GM23248 (cell line): ENCODE measurements around the gene CIROP. TPM values are rescaled to one million over a fixed set of nuclear protein-coding genes. Genes with fewer than 3 reads are reported as not detected.

Source experiments
- DNase-seq: peaks from one replicate; pipeline ENCODE4 v3.0.0-alpha.2; 2015
- H2AFZ ChIP-seq: fragments of 200-600 bp; sonication (generic); 2 replicates; pipeline ENCODE4 v1.6.1; 2016; ENCODE audit warnings: antibody characterized with exemption
- H3F3A ChIP-seq: fragments of 200-600 bp; sonication (generic); 2 replicates; pipeline ENCODE4 v1.6.1; 2016; ENCODE audit warnings: mild to moderate bottlenecking, antibody characterized with exemption, mixed run types; ENCODE audit not compliant: insufficient read depth
- H3K27ac ChIP-seq: fragments of 200-600 bp; sonication (generic); 2 replicates; pipeline ENCODE4 v1.5.1; 2016; ENCODE audit warnings: mild to moderate bottlenecking
- H3K27me3 ChIP-seq: fragments of 200-600 bp; sonication (generic); replicated peaks from 2 replicates; pipeline ENCODE4 v1.6.1; 2016; ENCODE audit warnings: mild to moderate bottlenecking; ENCODE audit not compliant: insufficient read depth
- H3K36me3 ChIP-seq: fragments of 200-600 bp; sonication (generic); 2 replicates; pipeline ENCODE4 v1.6.1; 2016; ENCODE audit warnings: low read depth, mild to moderate bottlenecking
- H3K4me1 ChIP-seq: fragments of 200-600 bp; sonication (generic); 2 replicates; pipeline ENCODE4 v1.6.1; 2016; ENCODE audit warnings: mild to moderate bottlenecking; ENCODE audit not compliant: insufficient read depth
- H3K4me2 ChIP-seq: fragments of 200-600 bp; sonication (generic); one replicate; pipeline ENCODE4 v1.6.1; 2016; ENCODE audit warnings: mild to moderate bottlenecking; ENCODE audit not compliant: unreplicated experiment
- H3K4me3 ChIP-seq: fragments of 200-600 bp; sonication (generic); 2 replicates; pipeline ENCODE4 v1.5.1; 2016; ENCODE audit warnings: mild to moderate bottlenecking
- H3K79me2 ChIP-seq: fragments of 200-600 bp; sonication (generic); 2 replicates; pipeline ENCODE4 v1.6.1; 2016; ENCODE audit warnings: mild to moderate bottlenecking; ENCODE audit not compliant: insufficient read depth
- H3K9ac ChIP-seq: fragments of 200-600 bp; sonication (generic); 2 replicates; pipeline ENCODE4 v1.6.1; 2016; ENCODE audit warnings: mild to moderate bottlenecking
- H3K9me2 ChIP-seq: fragments of 200-600 bp; sonication (generic); 2 replicates; pipeline ENCODE4 v1.6.1; 2016; ENCODE audit warnings: mixed run types, mild to moderate bottlenecking, moderate library complexity; ENCODE audit not compliant: insufficient read depth
- H3K9me3 ChIP-seq: fragments of 200-600 bp; sonication (generic); one replicate; pipeline ENCODE4 v1.6.1; 2017; ENCODE audit warnings: low read depth
- H4K20me1 ChIP-seq: fragments of 200-600 bp; sonication (generic); 2 replicates; pipeline ENCODE4 v1.6.0; 2016; ENCODE audit not compliant: insufficient read depth
- EZH2 ChIP-seq: fragments of 200-600 bp; sonication (generic); IDR thresholded peaks from 2 replicates; pipeline ENCODE4 v1.6.1; 2018; ENCODE audit warnings: antibody characterized with exemption, mild to moderate bottlenecking; ENCODE audit not compliant: insufficient read depth, poor library complexity, severe bottlenecking
- EZH2phosphoT487 ChIP-seq: fragments of 200-600 bp; sonication (generic); IDR thresholded peaks from 2 replicates; pipeline ENCODE4 v1.6.1; 2018; ENCODE audit warnings: antibody characterized with exemption, moderate library complexity, mild to moderate bottlenecking, low read depth; ENCODE audit not compliant: insufficient read depth
- WGBS, 2 experiments: methylation state at CpG; one replicate each; pipeline ENCODE4 v1.1.6; 2015 to 2017; ENCODE audit warnings: low lambda C conversion rate in 2 of 2, low coverage in 1 of 2; ENCODE audit errors: missing lambda C conversion rate in 2 of 2; 5-methylcytosine and 5-hydroxymethylcytosine counted together
- in situ Hi-C: fragments of 300-500 bp; cut with MboI; formaldehyde crosslinking; loops from 2 replicates; pipeline ENCODE4 v1.15.0; 2020
- polyA plus RNA-seq: library from polyadenylated mRNA; unstranded; fragments of >200 nt; fragmentation: Nextera tagmentation; extraction: Ambion mirVana; gene quantifications from 2 replicates; pipeline ENCODE4 v1.2.1, GENCODE V29; 2016
- total RNA-seq: library from RNA; depleted of rRNA; stranded (reverse); fragments of >200 nt; shearing (Covaris generic); gene quantifications from 2 replicates; pipeline ENCODE4 v1.2.3, GENCODE V29; 2014

Gene CIROP
- total and polyA plus RNA-seq, 2 experiments from 2014 or later = not detected

GRCh38 chr14:23068789-23069412 lies 35.9 kb downstream of the CIROP start:
- Histone ChIP-seq H3K9me3 (no peaks in the 10 kb centered on the region), H3K79me2 (peaks cover 97% of the 10 kb centered on the region), H3K36me3 (peaks cover 40% of the 10 kb centered on the region), H3K27me3 (no peaks in the 10 kb centered on the region), H3F3A (peaks cover 62% of the 10 kb centered on the region), H3K4me3 (peak overlapping the region; percentile 24; the same call in 1 of the 2 replicates), H3K4me2 (peak overlapping the region; percentile 47), H3K9ac (0 out of 2 replicates have a peak overlapping the region, but pooled peaks have one; percentile 29), H4K20me1 (peaks cover 5% of the 10 kb centered on the region; the same call in 1 of the 2 replicates), H3K4me1 (peaks cover 21% of the 10 kb centered on the region), H3K27ac (no peak overlapping the region), H2AFZ (no peak overlapping the region), H3K9me2 (no peaks in the 10 kb centered on the region)
- in situ Hi-C loops = no loop called here
- WGBS, 2 experiments = 22 to 24% methylated on average over 8 of the region's 8 CpGs
- no peak for TF ChIP-seq EZH2
- TF ChIP-seq EZH2phosphoT487 = no peak
- DNase-seq = peak; percentile 92

- peaks cover 5% of the 10 kb centered on the region; the same call in 1 of the 2 replicates for H4K20me1 ChIP-seq
- H3K4me3 ChIP-seq = peak overlapping the region; percentile 24; the same call in 1 of the 2 replicates
- TF ChIP-seq EZH2 = no peak
- no peak for TF ChIP-seq EZH2phosphoT487
- no peaks in the 10 kb centered on the region for H3K27me3 ChIP-seq
- H3K27ac ChIP-seq = no peak overlapping the region
- 0 out of 2 replicates have a peak overlapping the region, but pooled peaks have one; percentile 29 for H3K9ac ChIP-seq
- H3K9me2 ChIP-seq = no peaks in the 10 kb centered on the region
- peak overlapping the region; percentile 47 for H3K4me2 ChIP-seq
- peaks cover 62% of the 10 kb centered on the region for H3F3A ChIP-seq
- WGBS, 2 experiments = 67 to 75% methylated on average over 14 of the region's 14 CpGs
- H3K9me3 ChIP-seq = no peaks in the 10 kb centered on the region
- H2AFZ ChIP-seq = no peak overlapping the region
- in situ Hi-C loops = no loop called here
- DNase-seq = peak; percentile 23
- peaks cover 21% of the 10 kb centered on the region for H3K4me1 ChIP-seq
- peaks cover 97% of the 10 kb centered on the region for H3K79me2 ChIP-seq
- peaks cover 46% of the 10 kb centered on the region for H3K36me3 ChIP-seq
Observed at GRCh38 chr14:23067847-23068788, 36.7 kb downstream of the CIROP start.

GRCh38 chr14:23066855-23067744 lies 37.7 kb downstream of the CIROP start:
- peaks cover 5% of the 10 kb centered on the region; the same call in 1 of the 2 replicates for H4K20me1 ChIP-seq
- peaks cover 62% of the 10 kb centered on the region for H3F3A ChIP-seq
- peaks cover 54% of the 10 kb centered on the region for H3K36me3 ChIP-seq
- H3K79me2 ChIP-seq = peaks cover 91% of the 10 kb centered on the region
- H3K27me3 ChIP-seq = no peaks in the 10 kb centered on the region
- no peak overlapping the region for H2AFZ ChIP-seq
- 85% methylated on average over 16 to 23 of the region's 23 CpGs for WGBS, 2 experiments
- no peak overlapping the region for H3K4me3 ChIP-seq
- H3K4me1 ChIP-seq = peaks cover 26% of the 10 kb centered on the region
- H3K9me2 ChIP-seq = no peaks in the 10 kb centered on the region
- TF ChIP-seq EZH2phosphoT487 (no peak), EZH2 (no peak)
- peak overlapping the region; percentile 31; the same call in 1 of the 2 replicates for H3K9ac ChIP-seq
- H3K4me2 ChIP-seq = no peak overlapping the region
- H3K27ac ChIP-seq = no peak overlapping the region
- in situ Hi-C loops = no loop called here
- H3K9me3 ChIP-seq = no peaks in the 10 kb centered on the region
- no peak for DNase-seq

- Histone ChIP-seq H4K20me1 (peaks cover 5% of the 10 kb centered on the region; the same call in 1 of the 2 replicates), H3K4me3 (no peak overlapping the region), H3K9ac (peak overlapping the region; percentile 31; the same call in 1 of the 2 replicates), H3K27me3 (no peaks in the 10 kb centered on the region), H3K4me1 (peaks cover 27% of the 10 kb centered on the region), H3K4me2 (no peak overlapping the region), H3K9me3 (no peaks in the 10 kb centered on the region), H2AFZ (no peak overlapping the region), H3K27ac (no peak overlapping the region), H3K9me2 (no peaks in the 10 kb centered on the region), H3K79me2 (peaks cover 87% of the 10 kb centered on the region), H3K36me3 (peaks cover 54% of the 10 kb centered on the region), H3F3A (peaks cover 56% of the 10 kb centered on the region)
- no peak for DNase-seq
- WGBS, 2 experiments = 100% methylated on average over 3 of the region's 3 CpGs
- in situ Hi-C loops = no loop called here
- TF ChIP-seq EZH2 = no peak
- no peak for TF ChIP-seq EZH2phosphoT487
Observed at GRCh38 chr14:23066368-23066767, 38.4 kb downstream of the CIROP start.
